ENCODE results near the gene CHRND. TPM values are rescaled to one million over a fixed set of nuclear protein-coding genes. Genes with fewer than 3 reads are reported as not detected.

Gene CHRND
- total RNA-seq, 1 donor from 2014 or later: 4.1 TPM

GRCh38 chr2:232490221-232491138, 35.5 kb upstream of the CHRND start:
- Mint-ChIP-seq H3K4me1 (peaks cover 24% of the 10 kb centered on the region), H3K36me3 (ENCODE audit: low read depth) (no peaks in the 10 kb centered on the region), H3K4me3 (no peak overlapping the region), H3K9me3 (no peaks in the 10 kb centered on the region), H3K27me3 (ENCODE audit: low read depth) (peaks cover 47% of the 10 kb centered on the region), H3K27ac (ENCODE audit: unreplicated experiment) (no peak overlapping the region)
- no peak for TF ChIP-seq CTCF (conservative IDR thresholded peaks at IDR 0.05)
- no peak for DNase-seq (ENCODE audit: low read depth, low spot score)

DNA sequence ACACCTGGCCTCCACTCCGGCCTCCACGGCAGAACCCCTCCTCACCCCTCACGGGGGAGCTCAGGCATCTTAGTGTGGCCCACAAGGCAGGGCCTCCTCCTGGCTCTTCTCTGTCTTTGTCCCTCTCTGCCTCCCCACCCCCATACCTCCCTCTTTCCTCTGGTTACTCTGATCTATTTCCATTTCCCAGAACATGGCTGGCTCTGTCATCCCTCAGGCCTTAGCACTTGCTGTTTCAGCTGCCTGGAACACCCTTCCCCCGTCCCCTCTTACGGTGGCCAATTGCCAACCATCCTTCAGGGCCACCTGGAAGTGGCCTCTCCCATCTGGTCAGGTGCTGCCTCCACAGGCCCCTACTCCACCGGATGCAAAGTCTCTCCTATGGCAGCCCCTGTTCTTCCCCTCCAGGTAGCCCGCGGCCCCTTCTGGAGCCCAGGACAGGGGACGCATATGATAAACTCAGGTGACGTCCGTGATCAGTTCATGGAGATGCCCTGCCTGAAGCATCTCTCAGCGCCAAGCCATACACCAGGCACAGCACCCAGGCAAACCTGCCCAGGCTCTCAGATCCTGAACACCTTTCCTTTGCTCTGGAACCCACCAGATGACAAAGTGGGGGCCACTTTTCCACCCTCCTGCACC, 34.7 kb upstream of the CHRND start:
- Mint-ChIP-seq H3K27ac (ENCODE audit: unreplicated experiment) (peak overlapping the region; percentile 86), H3K27me3 (ENCODE audit: low read depth) (peaks cover 43% of the 10 kb centered on the region), H3K36me3 (ENCODE audit: low read depth) (no peaks in the 10 kb centered on the region), H3K9me3 (no peaks in the 10 kb centered on the region), H3K4me3 (no peak overlapping the region), H3K4me1 (peaks cover 24% of the 10 kb centered on the region)
- TF ChIP-seq CTCF (conservative IDR thresholded peaks at IDR 0.05): no peak
- DNase-seq (ENCODE audit: low read depth, low spot score): no peak

DNA sequence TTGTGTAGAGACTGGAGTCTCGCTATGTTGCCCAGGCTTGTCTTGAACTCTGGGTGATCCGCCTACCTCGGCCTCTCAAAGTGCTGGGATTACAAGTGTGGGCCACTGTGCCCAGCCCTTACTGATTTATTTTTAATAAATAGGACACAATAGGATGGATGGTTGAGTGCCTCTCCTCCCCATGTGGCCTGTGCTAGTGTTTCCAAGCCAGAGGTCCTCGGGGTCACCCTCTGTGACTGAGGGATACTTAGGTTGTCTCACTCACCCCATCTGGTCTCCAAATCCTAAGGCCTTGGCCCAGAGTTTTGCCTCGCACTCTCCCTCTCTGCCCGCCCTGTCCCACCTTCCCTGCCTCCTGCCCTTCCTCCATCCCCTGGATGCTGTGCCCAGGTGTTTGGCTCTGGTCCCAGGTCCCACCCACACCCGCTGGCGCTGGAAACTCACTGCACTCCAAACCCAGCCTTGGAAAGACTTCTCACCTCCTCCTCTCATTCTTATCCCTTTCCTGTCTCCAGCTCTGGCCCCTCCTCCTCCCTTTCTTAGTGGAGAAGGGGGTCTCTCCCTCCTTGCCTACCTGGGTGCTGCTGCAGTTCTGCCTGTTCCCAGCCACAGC, 33.6 kb upstream of the CHRND start:
- peaks cover 35% of the 10 kb centered on the region for H3K27me3 Mint-ChIP-seq (ENCODE audit: low read depth)
- H3K9me3 Mint-ChIP-seq: no peaks in the 10 kb centered on the region
- H3K36me3 Mint-ChIP-seq (ENCODE audit: low read depth): no peaks in the 10 kb centered on the region
- H3K4me1 Mint-ChIP-seq: peaks cover 29% of the 10 kb centered on the region
- H3K4me3 Mint-ChIP-seq: no peak overlapping the region
- no peak for TF ChIP-seq CTCF (conservative IDR thresholded peaks at IDR 0.05)
- H3K27ac Mint-ChIP-seq (ENCODE audit: unreplicated experiment): no peak overlapping the region
- no peak for DNase-seq (ENCODE audit: low read depth, low spot score)

DNA sequence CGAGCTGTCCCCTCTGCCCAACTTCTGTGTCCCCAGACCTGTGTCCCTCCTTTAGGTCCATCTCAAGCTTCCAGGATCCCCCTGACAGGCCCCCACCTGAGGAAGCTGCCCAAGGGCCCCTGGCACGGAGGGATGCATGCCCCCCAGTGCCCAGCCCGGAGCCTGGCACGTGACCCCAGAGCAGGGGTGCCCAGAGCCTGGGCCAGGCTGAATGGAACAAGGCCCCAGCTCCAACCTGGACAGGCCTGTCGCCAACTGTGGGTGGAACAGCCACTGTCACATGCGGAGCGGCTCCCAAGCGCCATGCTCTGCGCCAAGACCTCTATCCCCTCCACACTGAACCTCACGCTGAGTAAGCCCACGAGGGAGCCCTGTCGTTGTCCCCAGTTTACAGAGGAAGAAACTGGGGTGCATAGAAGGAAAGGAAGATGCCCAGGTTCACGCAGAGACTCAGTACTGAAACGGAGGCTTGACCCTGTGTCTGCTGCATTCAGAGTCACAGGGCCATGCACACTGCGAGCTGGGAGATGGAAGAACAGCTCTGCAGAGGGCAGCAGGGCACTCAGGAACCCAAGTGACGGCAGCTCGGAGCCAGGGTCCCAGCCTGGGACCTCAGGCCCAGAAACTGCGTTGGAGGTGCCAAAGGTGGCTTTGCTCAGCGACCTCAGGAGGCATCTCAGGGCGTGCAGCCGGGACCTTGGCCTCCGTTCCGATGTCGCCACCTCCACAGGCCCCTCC, 32.8 kb upstream of the CHRND start:
- no peak for DNase-seq (ENCODE audit: low read depth, low spot score)
- Mint-ChIP-seq H3K27me3 (ENCODE audit: low read depth) (peaks cover 32% of the 10 kb centered on the region), H3K9me3 (no peaks in the 10 kb centered on the region), H3K4me3 (no peak overlapping the region), H3K27ac (ENCODE audit: unreplicated experiment) (no peak overlapping the region), H3K4me1 (peaks cover 35% of the 10 kb centered on the region), H3K36me3 (ENCODE audit: low read depth) (no peaks in the 10 kb centered on the region)
- TF ChIP-seq CTCF (conservative IDR thresholded peaks at IDR 0.05): no peak
